Small intestine (tissue), 7 donors: ENCODE results near the gene VSIR. TPM values are rescaled to one million over a fixed set of nuclear protein-coding genes. Genes with fewer than 3 reads are reported as not detected.

ENCODE experiments used
- DNase-seq, 2 donors: peaks; one replicate each; pipeline versions ENCODE4 v3.0.0 to v3.0.0-alpha.2; 2013
- FAIRE-seq: peaks from 2 replicates; lab custom pipeline; 2012; peaks lifted over from hg19 to GRCh38; lab: Jason Lieb, UNC
- H3K27ac ChIP-seq, 3 donors: one replicate each; pipeline ENCODE4 v1.5.1; 2013; ENCODE audit warnings: low read length in 2 of 3, mild to moderate bottlenecking in 2 of 3, control low read depth in 1 of 3, inconsistent platforms in 1 of 3, low read depth in 1 of 3, moderate library complexity in 1 of 3
- H3K27me3 ChIP-seq, 3 donors: one replicate each; pipeline ENCODE4 v1.6.1; 2013; ENCODE audit warnings: low read length in 3 of 3, inconsistent platforms in 1 of 3; ENCODE audit not compliant: control insufficient read depth in 3 of 3, insufficient read depth in 3 of 3
- H3K36me3 ChIP-seq, 3 donors: one replicate each; pipeline ENCODE4 v1.6.1; 2013; ENCODE audit warnings: low read length in 3 of 3, inconsistent platforms in 1 of 3, low read depth in 1 of 3, mild to moderate bottlenecking in 1 of 3, moderate library complexity in 1 of 3; ENCODE audit not compliant: control insufficient read depth in 3 of 3, insufficient read depth in 2 of 3
- H3K4me1 ChIP-seq, 3 donors: one replicate each; pipeline ENCODE4 v1.6.1; 2013; ENCODE audit warnings: low read length in 2 of 3, inconsistent platforms in 1 of 3, low read depth in 1 of 3, mild to moderate bottlenecking in 1 of 3, moderate library complexity in 1 of 3; ENCODE audit not compliant: control insufficient read depth in 3 of 3, insufficient read depth in 2 of 3
- H3K4me3 ChIP-seq, 3 donors: one replicate each; pipeline ENCODE4 v1.5.1; 2013; ENCODE audit warnings: low read length in 3 of 3, control low read depth in 1 of 3, inconsistent platforms in 1 of 3, low read depth in 1 of 3, mild to moderate bottlenecking in 1 of 3, moderate library complexity in 1 of 3
- H3K9me3 ChIP-seq, 2 donors: one replicate each; pipeline ENCODE4 v1.6.1; 2013; ENCODE audit warnings: low read depth in 1 of 2, low read length in 1 of 2; ENCODE audit not compliant: control insufficient read depth in 2 of 2, insufficient read depth in 1 of 2
- WGBS, 3 donors: extraction: QIAGEN DNeasy Blood & Tissue Kit; methylation state at CpG; one replicate each; pipeline ENCODE4 v1.1.7; 2013; 5-methylcytosine and 5-hydroxymethylcytosine counted together
- polyA plus RNA-seq, 4 donors: library from polyadenylated mRNA; stranded (reverse) in 3 of 4; unstranded in 1 of 4; fragments of 200-250 nt in 3 of 4; fragments of 120-200 nt in 1 of 4; gene quantifications; one replicate each; pipeline versions ENCODE4 v1.2.1 to v1.2.3, GENCODE V29; 2013
- donor health status: healthy with polysubstance abuse.
- donor health status: control.
- donor health status: control.
- donor health status: Bipolar disorder and iron deficiency.
- donor health status: healthy.

Gene VSIR
- polyA plus RNA-seq, 4 donors = 26.6 to 58.9 (median 52.1) TPM

DNA sequence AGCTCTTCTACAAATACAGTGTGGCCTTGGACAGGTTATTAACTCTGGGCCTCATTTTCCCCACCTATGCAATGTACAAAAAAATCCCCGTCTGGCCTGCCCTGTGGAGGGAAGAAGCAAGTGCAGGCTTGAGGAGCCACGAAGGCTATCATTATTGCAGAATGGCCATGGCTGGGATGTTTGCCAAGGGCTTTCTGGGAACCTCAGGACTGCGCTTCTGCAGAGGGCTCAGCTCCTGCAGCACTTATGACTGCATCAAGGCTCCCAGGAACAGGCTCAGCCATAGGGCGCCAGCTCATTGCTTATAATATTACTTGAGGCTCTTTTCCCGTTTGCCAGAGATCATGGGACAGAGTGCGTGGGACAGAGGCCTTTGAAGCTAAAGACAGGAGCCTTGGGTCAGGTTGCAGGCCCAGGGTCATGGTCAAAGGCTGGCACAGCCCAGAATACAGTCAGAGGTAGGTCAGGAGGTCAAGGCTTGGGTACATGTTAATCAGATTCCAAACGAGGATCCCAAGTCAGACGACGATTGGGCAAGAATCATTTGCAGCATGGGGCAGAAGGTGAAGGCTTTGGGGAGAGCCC is 33.2 kb downstream of the VSIR start:
- 37 to 51% (median 50%) methylated on average over 9 of the region's 9 CpGs for WGBS, 3 donors
- no peak overlapping the region for H3K4me3 ChIP-seq
- FAIRE-seq (no peak), DNase-seq (peak in 1 of 2 donors; percentile 39)
- no peaks in the 10 kb centered on the region for H3K27me3 ChIP-seq
- H3K27ac ChIP-seq = no peak overlapping the region
- peaks cover 0 to 15% of the 10 kb centered on the region in 2 donors for H3K9me3 ChIP-seq
- peaks cover 5 to 9% (median 6%) of the 10 kb centered on the region in 3 donors for H3K4me1 ChIP-seq
- no peaks in the 10 kb centered on the region for H3K36me3 ChIP-seq

DNA sequence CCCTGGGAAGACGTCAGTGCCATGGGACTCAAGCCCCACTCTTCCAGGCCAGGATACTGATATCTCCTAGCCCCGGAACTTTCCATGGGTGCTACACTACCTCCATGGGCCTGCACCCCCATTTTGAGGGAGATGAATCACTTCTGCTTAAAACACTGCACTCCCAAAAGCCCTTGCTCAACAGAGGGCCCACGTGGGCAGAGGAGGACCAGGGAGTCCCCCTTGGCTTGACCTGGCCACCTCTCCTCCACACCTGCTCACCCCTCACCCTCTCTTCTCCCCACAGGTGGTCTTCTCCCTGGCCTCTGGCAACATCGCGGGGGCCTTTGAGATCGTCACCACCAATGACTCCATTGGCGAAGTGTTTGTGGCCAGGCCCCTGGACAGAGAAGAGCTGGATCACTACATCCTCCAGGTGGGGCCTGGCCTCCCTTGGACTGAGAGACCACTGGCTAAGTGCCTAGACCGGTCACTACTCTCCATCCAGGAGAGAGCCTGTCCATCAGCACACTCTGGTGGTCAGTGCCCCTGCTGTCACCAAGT is 33.9 kb downstream of the VSIR start:
- Histone ChIP-seq H3K27me3 (no peaks in the 10 kb centered on the region), H3K36me3 (no peaks in the 10 kb centered on the region), H3K9me3 (peaks cover 0 to 15% of the 10 kb centered on the region in 2 donors), H3K4me1 (peaks cover 4 to 7% (median 6%) of the 10 kb centered on the region in 3 donors), H3K27ac (no peak overlapping the region), H3K4me3 (no peak overlapping the region)
- DNase-seq (no peak), FAIRE-seq (no peak)
- 94 to 98% (median 95%) methylated on average over 8 of the region's 8 CpGs for WGBS, 3 donors

DNA sequence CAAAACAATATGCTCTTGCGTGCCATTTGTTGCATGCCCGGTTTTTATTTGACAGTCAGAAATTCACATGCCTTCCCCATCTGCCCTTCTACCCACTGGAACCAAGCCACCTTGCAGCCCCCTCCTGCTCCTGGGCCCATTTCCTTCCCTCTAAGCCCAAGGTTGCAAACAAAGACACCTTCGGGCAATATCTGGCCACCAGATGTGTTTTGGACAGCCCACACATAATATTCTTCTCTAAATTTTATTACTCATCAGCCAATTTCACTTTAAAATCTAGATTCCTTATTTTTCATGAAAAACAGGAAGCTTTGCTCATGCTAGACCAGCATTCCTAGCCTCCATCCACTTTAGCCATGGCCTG is 35.5 kb downstream of the VSIR start:
- H3K4me1 ChIP-seq = peaks cover 4 to 7% (median 6%) of the 10 kb centered on the region in 3 donors
- 71 to 89% (median 83%) methylated on average over 3 of the region's 3 CpGs for WGBS, 3 donors
- no peak overlapping the region for H3K4me3 ChIP-seq
- H3K27me3 ChIP-seq = no peaks in the 10 kb centered on the region
- peaks cover 0 to 9% of the 10 kb centered on the region in 2 donors for H3K9me3 ChIP-seq
- no peak for FAIRE-seq
- no peak for DNase-seq
- H3K36me3 ChIP-seq = no peaks in the 10 kb centered on the region
- H3K27ac ChIP-seq = peak overlapping the region in 1 of 3 donors; percentile 82

DNA sequence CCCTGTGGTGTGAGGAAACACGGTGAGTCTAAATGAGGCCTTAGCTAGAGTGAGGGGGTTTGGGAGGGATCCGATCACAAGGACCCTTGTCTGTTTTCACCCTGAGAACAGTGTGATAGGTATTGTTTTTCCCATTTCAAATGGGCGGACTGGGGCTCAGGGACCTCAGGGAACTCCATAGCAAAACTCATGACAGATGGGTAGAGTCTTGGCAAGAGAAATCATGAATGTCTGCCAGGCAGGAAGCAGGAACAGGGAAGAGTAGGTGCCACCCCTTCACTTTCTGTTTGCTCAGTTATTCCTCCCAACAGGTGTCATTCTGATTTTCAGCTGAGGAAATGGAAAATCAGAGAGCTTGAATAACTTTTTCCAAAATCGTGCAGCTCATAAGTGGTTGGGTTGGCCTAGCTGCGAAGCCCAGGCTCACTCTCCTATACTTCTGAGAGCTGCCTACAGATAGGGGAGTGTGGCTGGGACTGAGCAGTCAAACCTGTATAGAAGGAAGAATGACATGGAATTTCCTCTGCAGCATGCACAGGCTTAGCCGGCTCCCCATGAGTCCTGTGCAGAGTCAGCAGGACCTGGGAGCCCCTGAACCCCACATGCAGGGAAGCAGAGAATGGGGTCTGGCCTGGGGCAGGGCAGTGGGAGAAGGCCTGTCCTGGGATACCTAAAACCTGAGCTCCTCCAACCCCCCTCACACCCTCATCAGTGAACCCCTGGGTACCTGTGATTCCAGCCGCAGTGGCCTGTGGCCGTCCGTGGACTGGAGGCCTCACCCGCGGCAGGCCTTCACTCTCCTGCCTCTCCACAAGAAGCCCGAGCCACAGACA is 36.1 kb downstream of the VSIR start:
- Histone ChIP-seq H3K9me3 (peaks cover 0 to 3% of the 10 kb centered on the region in 2 donors), H3K4me3 (no peak overlapping the region), H3K36me3 (no peaks in the 10 kb centered on the region), H3K27ac (peak overlapping the region in 2 of 3 donors; percentile 9 to 82), H3K27me3 (no peaks in the 10 kb centered on the region), H3K4me1 (peaks cover 4 to 7% (median 6%) of the 10 kb centered on the region in 3 donors)
- FAIRE-seq (no peak), DNase-seq (peak in 1 of 2 donors; percentile 65)
- 67 to 70% (median 68%) methylated on average over 12 of the region's 12 CpGs for WGBS, 3 donors

DNA sequence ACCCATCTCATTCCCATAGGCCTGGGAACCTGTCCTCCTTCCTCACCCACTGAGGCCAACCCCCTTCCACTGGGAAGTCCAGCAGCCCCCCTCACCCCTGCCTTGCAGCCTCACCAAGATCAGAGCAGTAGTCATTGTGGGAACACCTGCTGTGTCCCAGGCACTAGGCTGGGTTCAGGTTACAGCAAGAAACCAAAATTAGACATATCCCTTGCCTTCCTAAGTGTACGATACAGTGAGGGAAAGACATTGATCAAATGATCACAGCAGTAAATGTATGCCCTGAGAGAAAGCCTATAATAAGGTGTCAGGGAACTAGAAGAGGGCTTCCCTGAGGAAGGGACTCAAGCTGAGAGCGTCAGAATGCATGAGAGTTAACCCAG is 36.8 kb downstream of the VSIR start:
- no peaks in the 10 kb centered on the region for H3K36me3 ChIP-seq
- no peaks in the 10 kb centered on the region for H3K9me3 ChIP-seq
- no peaks in the 10 kb centered on the region for H3K27me3 ChIP-seq
- peak overlapping the region in 2 of 3 donors; percentile 7 to 82 for H3K27ac ChIP-seq
- 84 to 89% (median 86%) methylated on average over 2 of the region's 2 CpGs for WGBS, 3 donors
- no peak overlapping the region for H3K4me3 ChIP-seq
- peaks cover 3 to 7% (median 4%) of the 10 kb centered on the region in 3 donors for H3K4me1 ChIP-seq
- FAIRE-seq (no peak), DNase-seq (no peak)

DNA sequence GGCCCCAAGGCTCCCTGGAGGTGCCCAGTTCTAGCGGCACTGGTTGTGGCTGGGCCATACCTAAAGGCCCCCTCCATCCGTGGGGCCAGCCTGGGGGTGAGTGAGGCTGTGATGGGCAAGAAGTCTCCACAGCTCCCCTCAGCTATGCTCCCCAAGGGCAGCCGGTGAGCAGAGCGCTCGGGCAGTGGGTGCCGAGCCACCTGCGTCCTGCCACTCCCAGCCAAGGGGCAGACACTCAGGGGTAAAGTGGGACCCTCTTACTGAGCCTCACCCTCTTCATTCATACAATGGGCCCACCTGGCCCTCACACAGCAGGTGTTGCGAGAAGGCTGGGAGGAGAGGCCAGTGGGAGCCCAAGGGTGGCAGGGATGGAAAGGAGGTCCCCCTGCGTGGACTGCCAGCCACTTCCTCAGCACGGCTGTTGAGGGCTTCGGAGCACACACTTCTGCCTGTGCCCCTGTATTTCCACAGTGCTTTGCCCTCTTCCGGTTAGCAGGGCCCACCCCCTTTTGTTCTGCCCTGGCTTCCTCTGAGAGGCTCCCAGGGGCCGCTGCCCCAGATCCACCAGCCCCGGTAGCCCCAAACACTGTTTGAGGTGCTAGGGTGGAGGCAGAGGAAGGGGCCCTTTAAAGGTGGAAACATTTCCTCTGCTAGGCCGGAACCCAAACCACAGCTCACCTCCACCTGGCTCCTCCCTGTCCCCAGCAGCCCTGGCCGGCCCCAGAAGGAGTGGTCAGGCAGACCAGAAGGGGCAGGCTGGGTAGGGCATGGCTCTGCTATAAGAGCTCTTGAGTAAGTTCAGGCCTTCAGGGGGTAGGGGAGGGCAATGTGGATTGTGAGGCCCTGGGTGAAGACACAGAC is 37.4 kb downstream of the VSIR start:
- H3K4me1 ChIP-seq = peaks cover 3 to 7% (median 4%) of the 10 kb centered on the region in 3 donors
- no peak overlapping the region for H3K4me3 ChIP-seq
- FAIRE-seq (no peak), DNase-seq (peak in 1 of 2 donors; percentile 50)
- WGBS, 3 donors = 71 to 90% (median 74%) methylated on average over 16 of the region's 16 CpGs
- peak overlapping the region in 2 of 3 donors; percentile 7 to 82 for H3K27ac ChIP-seq
- no peaks in the 10 kb centered on the region for H3K9me3 ChIP-seq
- no peaks in the 10 kb centered on the region for H3K36me3 ChIP-seq
- no peaks in the 10 kb centered on the region for H3K27me3 ChIP-seq

DNA sequence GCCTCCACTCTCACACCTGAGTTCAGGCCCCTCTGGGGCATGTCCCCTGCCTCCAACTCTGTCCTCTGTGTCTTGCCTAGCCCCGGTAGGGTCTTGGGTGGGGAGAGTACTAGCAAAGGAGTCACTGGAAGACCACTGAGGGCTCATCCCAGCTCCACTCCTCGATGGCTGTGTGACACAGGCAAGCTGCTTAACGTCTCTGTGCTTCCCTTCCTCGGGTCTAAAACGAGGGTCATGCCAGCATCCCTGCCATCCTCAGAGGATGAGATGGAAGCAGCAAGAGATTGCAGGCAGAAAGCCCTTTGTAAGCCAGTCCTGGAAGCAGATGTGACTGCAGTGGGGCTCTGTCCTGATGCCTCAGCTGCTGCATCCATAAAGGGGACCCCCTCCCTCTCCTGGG is 38.5 kb downstream of the VSIR start:
- no peaks in the 10 kb centered on the region for H3K27me3 ChIP-seq
- no peak for DNase-seq
- no peak overlapping the region for H3K27ac ChIP-seq
- peaks cover 3 to 7% (median 4%) of the 10 kb centered on the region in 3 donors for H3K4me1 ChIP-seq
- FAIRE-seq = no peak
- H3K36me3 ChIP-seq = no peaks in the 10 kb centered on the region
- H3K4me3 ChIP-seq = no peak overlapping the region
- no peaks in the 10 kb centered on the region for H3K9me3 ChIP-seq
- 75 to 88% (median 77%) methylated on average over 5 of the region's 5 CpGs for WGBS, 3 donors

DNA sequence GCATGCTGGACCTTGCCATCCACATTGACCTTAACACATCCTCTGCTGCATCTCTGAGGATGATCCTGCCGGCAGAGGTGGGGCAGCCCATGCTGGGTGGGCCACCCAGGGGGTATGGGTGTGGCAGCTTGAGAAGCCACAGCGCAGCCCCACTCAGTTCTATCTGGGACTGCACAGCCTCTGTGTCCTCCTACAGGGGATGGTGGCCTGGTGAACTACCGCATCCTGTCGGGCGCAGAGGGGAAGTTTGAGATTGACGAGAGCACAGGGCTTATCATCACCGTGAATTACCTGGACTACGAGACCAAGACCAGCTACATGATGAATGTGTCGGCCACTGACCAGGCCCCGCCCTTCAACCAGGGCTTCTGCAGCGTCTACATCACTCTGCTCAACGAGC is 41.5 kb downstream of the VSIR start:
- H3K4me1 ChIP-seq = peaks cover 0 to 33% (median 21%) of the 10 kb centered on the region in 3 donors
- no peak for FAIRE-seq
- peaks cover 0 to 3% (median 0%) of the 10 kb centered on the region in 3 donors for H3K36me3 ChIP-seq
- no peaks in the 10 kb centered on the region for H3K9me3 ChIP-seq
- no peak overlapping the region for H3K27ac ChIP-seq
- no peak for DNase-seq
- H3K4me3 ChIP-seq = no peak overlapping the region
- WGBS, 3 donors = 89 to 92% (median 92%) methylated on average over 12 of the region's 12 CpGs
- H3K27me3 ChIP-seq = no peaks in the 10 kb centered on the region
